ENCODE results near the gene SYVN1. TPM values are rescaled to one million over a fixed set of nuclear protein-coding genes. Genes with fewer than 3 reads are reported as not detected.

SYVN1 gene
- total RNA-seq, 1 donor from 2014 or later = 39.0 TPM

Other genes with a start within 250 kb of the SYVN1 start
- gene ATG2A, start 217.3 kb downstream of the SYVN1 start, total RNA-seq = 22.5 and 23.1 TPM in 2 replicates
- gene PPP2R5B, start 209.8 kb downstream of the SYVN1 start, total RNA-seq = 11.4 and 16.7 TPM in 2 replicates
- gene GPHA2, start 198.6 kb downstream of the SYVN1 start, total RNA-seq = not detected in 2 replicates
- gene MAJIN, start 162.4 kb downstream of the SYVN1 start, total RNA-seq = 0.71 TPM in 1 of 2 replicates, not detected in the other
- 0.09 TPM in 1 of 2 replicates, not detected in the other for gene BATF2, start 137.5 kb downstream of the SYVN1 start, total RNA-seq
- 78.8 and 87.9 TPM in 2 replicates for gene ARL2, start 120.4 kb downstream of the SYVN1 start, total RNA-seq
- gene SNX15, start 107.1 kb downstream of the SYVN1 start, total RNA-seq = 15.9 and 17.9 TPM in 2 replicates
- gene SAC3D1, start 93.3 kb downstream of the SYVN1 start, total RNA-seq = 16.3 and 18.0 TPM in 2 replicates
- gene NAALADL1, start 76.0 kb downstream of the SYVN1 start, total RNA-seq = 12.5 and 13.0 TPM in 2 replicates
- 94.4 and 95.1 TPM in 2 replicates for gene CDCA5, start 50.5 kb downstream of the SYVN1 start, total RNA-seq
- 33.3 and 34.7 TPM in 2 replicates for gene ZFPL1, start 50.3 kb downstream of the SYVN1 start, total RNA-seq
- gene VPS51, start 38.3 kb downstream of the SYVN1 start, total RNA-seq = 127 and 136 TPM in 2 replicates
- gene TM7SF2, start 22.6 kb downstream of the SYVN1 start, total RNA-seq = 28.2 and 28.9 TPM in 2 replicates
- 17.1 and 18.1 TPM in 2 replicates for gene ZNHIT2, start 16.8 kb downstream of the SYVN1 start, total RNA-seq
- gene FAU, start 12.4 kb downstream of the SYVN1 start, total RNA-seq = 1,048 and 1,049 TPM in 2 replicates
- gene MRPL49, start 12.2 kb downstream of the SYVN1 start, total RNA-seq = 78.1 and 81.4 TPM in 2 replicates
- not detected in 2 replicates for gene SPDYC, start 35.7 kb upstream of the SYVN1 start, total RNA-seq
- 87.1 and 96.5 TPM in 2 replicates for gene CAPN1, start 47.4 kb upstream of the SYVN1 start, total RNA-seq
- 77.4 and 82.8 TPM in 2 replicates for gene POLA2, start 127.4 kb upstream of the SYVN1 start, total RNA-seq
- gene CDC42EP2, start 180.3 kb upstream of the SYVN1 start, total RNA-seq = 3.0 and 3.4 TPM in 2 replicates
- gene DPF2, start 199.3 kb upstream of the SYVN1 start, total RNA-seq = 76.6 and 81.0 TPM in 2 replicates
- 1.2 and 1.6 TPM in 2 replicates for gene TIGD3, start 220.2 kb upstream of the SYVN1 start, total RNA-seq
- gene SLC25A45, start 248.1 kb upstream of the SYVN1 start, total RNA-seq = 15.5 and 16.8 TPM in 2 replicates

Data from activated CD4-positive, alpha-beta T cell treated with anti-CD3 and anti-CD28 coated beads, Interleukin-2, amount 10 ng/mL, durations not matched to agents 24 days and 14 days (primary cell).